Hematopoietic multipotent progenitor cell treated with erythropoietin and hydrocortisone succinate and interleukin-3 and kit ligand, for 6 days (in vitro differentiated cells): ENCODE measurements around the gene GRAMD4.

Experiments
- DNase-seq: peaks from one replicate; pipeline ENCODE4 v3.0.0-alpha.2; 2015

The GRAMD4 gene

GRCh38 chr22:46657996-46658947, 38.1 kb downstream of the GRAMD4 start:
- DNase-seq, result no peak

GRCh38 chr22:46659059-46659790, 39.0 kb downstream of the GRAMD4 start:
- no peak for DNase-seq

GRCh38 chr22:46659791-46660186, 39.6 kb downstream of the GRAMD4 start:
- DNase-seq, result no peak

- peak; percentile 78 for DNase-seq
Measured at GRCh38 chr22:46660604-46661201, 40.5 kb downstream of the GRAMD4 start.

- no peak for DNase-seq
Measured at GRCh38 chr22:46661221-46661851, 41.1 kb downstream of the GRAMD4 start.

- DNase-seq, result no peak
Measured at GRCh38 chr22:46662226-46662625, 42.0 kb downstream of the GRAMD4 start.

- no peak for DNase-seq
Measured at GRCh38 chr22:46663001-46663400, 42.8 kb downstream of the GRAMD4 start.

GRCh38 chr22:46663436-46664100, 43.4 kb downstream of the GRAMD4 start:
- no peak for DNase-seq

- no peak for DNase-seq
Measured at GRCh38 chr22:46664301-46664855, 44.2 kb downstream of the GRAMD4 start.

- DNase-seq, result no peak
Measured at GRCh38 chr22:46665151-46665695, 45.0 kb downstream of the GRAMD4 start.

GRCh38 chr22:46665751-46666280, 45.6 kb downstream of the GRAMD4 start:
- no peak for DNase-seq

- no peak for DNase-seq
Measured at GRCh38 chr22:46666577-46667244, 46.5 kb downstream of the GRAMD4 start.

GRCh38 chr22:46667245-46667623, 47.0 kb downstream of the GRAMD4 start:
- no peak for DNase-seq

GRCh38 chr22:46668116-46668515, 47.9 kb downstream of the GRAMD4 start:
- no peak for DNase-seq

- DNase-seq, result no peak
Measured at GRCh38 chr22:46669201-46669600, 49.0 kb downstream of the GRAMD4 start.

- no peak for DNase-seq
Measured at GRCh38 chr22:46671824-46672432, 51.7 kb downstream of the GRAMD4 start.

GRCh38 chr22:46672731-46673130, 52.5 kb downstream of the GRAMD4 start:
- DNase-seq, result peak; percentile 85

GRCh38 chr22:46673205-46673604, 53.0 kb downstream of the GRAMD4 start:
- peak; percentile 49 for DNase-seq

- no peak for DNase-seq
Measured at GRCh38 chr22:46673662-46674236, 53.6 kb downstream of the GRAMD4 start.

GRCh38 chr22:46674367-46674781, 54.2 kb downstream of the GRAMD4 start:
- peak; percentile 67 for DNase-seq
